ENCODE data around the gene NFIB.

The NFIB gene

GRCh38 chr9:14313378-14313940 lies 482 bp downstream of the NFIB start:
- H3K36me3 ChIP-seq (ENCODE audit: control insufficient read depth, insufficient read depth, low read length): no peaks in the 10 kb centered on the region
- H3K4me3 ChIP-seq (replicated peaks; ENCODE audit: low read depth, low read length): no peak overlapping the region
- no peak for DNase-seq (ENCODE audit: extremely low read depth, insufficient read length)
- no peak for TF ChIP-seq CTCF (IDR thresholded peaks at IDR 0.05; ENCODE audit: insufficient read depth, low read length, poor library complexity, severe bottlenecking)
- no peaks in the 10 kb centered on the region; the same call in 1 of the 2 replicates for H3K27me3 ChIP-seq (replicated peaks; ENCODE audit: control insufficient read depth, insufficient read depth, low read length)

- Histone ChIP-seq H3K27me3 (replicated peaks; ENCODE audit: control insufficient read depth, insufficient read depth, low read length) (no peaks in the 10 kb centered on the region; the same call in 1 of the 2 replicates), H3K36me3 (ENCODE audit: control insufficient read depth, insufficient read depth, low read length) (no peaks in the 10 kb centered on the region), H3K4me3 (replicated peaks; ENCODE audit: low read depth, low read length) (no peak overlapping the region)
- no peak for DNase-seq (ENCODE audit: extremely low read depth, insufficient read length)
- TF ChIP-seq CTCF (IDR thresholded peaks at IDR 0.05; ENCODE audit: insufficient read depth, low read length, poor library complexity, severe bottlenecking): no peak
Measured at GRCh38 chr9:14312719-14313377, 1.1 kb downstream of the NFIB start.

- TF ChIP-seq CTCF (IDR thresholded peaks at IDR 0.05; ENCODE audit: insufficient read depth, low read length, poor library complexity, severe bottlenecking): no peak
- Histone ChIP-seq H3K36me3 (ENCODE audit: control insufficient read depth, insufficient read depth, low read length) (no peaks in the 10 kb centered on the region), H3K27me3 (replicated peaks; ENCODE audit: control insufficient read depth, insufficient read depth, low read length) (no peaks in the 10 kb centered on the region; the same call in 1 of the 2 replicates), H3K4me3 (replicated peaks; ENCODE audit: low read depth, low read length) (no peak overlapping the region)
- DNase-seq (ENCODE audit: extremely low read depth, insufficient read length): no peak
Measured at GRCh38 chr9:14311956-14312685, 1.8 kb downstream of the NFIB start.

GRCh38 chr9:14311171-14311949 lies 2.6 kb downstream of the NFIB start:
- H3K36me3 ChIP-seq (ENCODE audit: control insufficient read depth, insufficient read depth, low read length): no peaks in the 10 kb centered on the region
- TF ChIP-seq CTCF (IDR thresholded peaks at IDR 0.05; ENCODE audit: insufficient read depth, low read length, poor library complexity, severe bottlenecking): no peak
- H3K4me3 ChIP-seq (replicated peaks; ENCODE audit: low read depth, low read length): no peak overlapping the region
- DNase-seq (ENCODE audit: extremely low read depth, insufficient read length): no peak
- H3K27me3 ChIP-seq (replicated peaks; ENCODE audit: control insufficient read depth, insufficient read depth, low read length): no peaks in the 10 kb centered on the region; the same call in 1 of the 2 replicates

GRCh38 chr9:14310311-14310710 lies 3.6 kb downstream of the NFIB start:
- no peak for DNase-seq (ENCODE audit: extremely low read depth, insufficient read length)
- Histone ChIP-seq H3K4me3 (replicated peaks; ENCODE audit: low read depth, low read length) (no peak overlapping the region), H3K36me3 (ENCODE audit: control insufficient read depth, insufficient read depth, low read length) (no peaks in the 10 kb centered on the region), H3K27me3 (replicated peaks; ENCODE audit: control insufficient read depth, insufficient read depth, low read length) (no peaks in the 10 kb centered on the region; the same call in 1 of the 2 replicates)
- no peak for TF ChIP-seq CTCF (IDR thresholded peaks at IDR 0.05; ENCODE audit: insufficient read depth, low read length, poor library complexity, severe bottlenecking)
